IPS-18c (cell line): ENCODE measurements around the gene RTN4IP1.
"Not testable (repeated sequence)": the region's sequence is repeated elsewhere in the genome, so short reads cannot be mapped to it uniquely, and the experiment has no call there.

Experiments used
- H3K4me3 ChIP-seq: 2 replicates; pipeline ENCODE4 v1.7.0; 2013; ENCODE audit warnings: low read depth, mild to moderate bottlenecking, low read length, moderate library complexity; ENCODE audit not compliant: insufficient read depth
- H3K9me3 ChIP-seq: one replicate; pipeline ENCODE4 v1.6.1; 2013; ENCODE audit warnings: mild to moderate bottlenecking, low read length, moderate library complexity; ENCODE audit not compliant: control insufficient read depth, insufficient read depth

The RTN4IP1 gene

DNA sequence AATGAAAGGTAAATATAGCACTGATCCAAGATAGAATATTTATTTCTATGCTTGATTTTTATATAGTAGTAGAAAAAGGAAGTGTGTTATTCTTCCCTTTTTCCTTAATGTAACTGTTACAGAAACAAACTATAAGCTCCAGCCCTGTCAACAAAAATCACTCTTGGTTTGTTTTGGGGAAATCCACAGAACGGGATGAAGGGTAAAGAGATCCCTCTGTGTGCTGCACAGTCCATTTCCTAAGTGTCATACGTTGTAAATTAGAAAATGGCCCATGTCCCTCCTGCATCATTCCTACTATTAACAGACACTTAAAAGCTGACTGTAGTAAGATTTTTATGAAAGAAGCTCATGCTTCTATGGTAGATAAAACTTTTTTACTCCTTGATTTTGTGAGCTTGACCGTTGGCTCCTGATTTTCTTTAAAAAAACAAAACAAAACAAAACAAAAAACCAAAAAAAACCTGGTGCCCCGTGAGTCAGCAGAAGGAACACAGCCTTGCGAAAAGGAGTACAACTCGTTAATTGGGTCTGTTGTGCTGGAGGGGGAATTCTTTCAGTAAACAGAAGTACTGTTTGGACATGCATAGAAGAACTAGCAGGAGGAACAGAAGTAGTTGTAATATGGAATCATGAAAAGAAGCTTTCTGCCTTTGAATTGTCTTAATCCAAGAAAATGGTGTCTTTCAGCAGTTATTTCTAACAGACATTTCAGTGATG, 67.5 kb downstream of the RTN4IP1 start:
- no peaks in the 10 kb centered on the region for H3K9me3 ChIP-seq
- no peak overlapping the region for H3K4me3 ChIP-seq

DNA sequence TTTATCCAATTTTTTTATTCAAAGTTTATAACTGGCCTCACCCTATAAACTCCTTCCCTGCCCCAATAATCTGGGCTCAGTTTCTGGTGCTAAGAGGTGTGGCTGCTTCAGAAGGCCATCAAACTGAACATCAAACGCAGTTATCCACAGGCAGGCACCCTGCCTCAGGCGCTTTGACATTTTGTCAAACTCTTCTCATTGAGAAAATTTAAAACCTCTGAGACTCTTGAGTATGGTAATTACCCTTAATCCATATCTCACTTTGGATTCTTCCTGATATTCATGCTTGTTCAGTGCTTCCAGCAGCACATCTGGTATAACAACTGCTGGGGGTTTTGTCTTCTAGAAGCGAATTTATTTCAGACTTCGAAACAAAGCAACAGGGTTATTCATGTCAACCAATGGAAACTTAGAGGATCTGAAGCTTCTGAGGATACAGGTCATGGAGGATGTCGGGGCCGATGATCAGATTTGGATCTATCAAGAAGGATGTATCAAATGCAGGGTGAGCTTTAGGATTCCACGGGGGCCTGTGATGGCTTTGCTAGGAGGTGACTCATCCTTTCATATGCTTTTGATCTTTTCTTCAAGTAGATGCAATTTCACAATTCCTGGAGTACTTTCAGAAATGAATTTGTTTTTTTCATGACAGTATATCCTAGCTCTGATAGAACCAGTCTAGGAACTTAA, 68.2 kb downstream of the RTN4IP1 start:
- no peak overlapping the region for H3K4me3 ChIP-seq
- H3K9me3 ChIP-seq, result no peaks in the 10 kb centered on the region

DNA sequence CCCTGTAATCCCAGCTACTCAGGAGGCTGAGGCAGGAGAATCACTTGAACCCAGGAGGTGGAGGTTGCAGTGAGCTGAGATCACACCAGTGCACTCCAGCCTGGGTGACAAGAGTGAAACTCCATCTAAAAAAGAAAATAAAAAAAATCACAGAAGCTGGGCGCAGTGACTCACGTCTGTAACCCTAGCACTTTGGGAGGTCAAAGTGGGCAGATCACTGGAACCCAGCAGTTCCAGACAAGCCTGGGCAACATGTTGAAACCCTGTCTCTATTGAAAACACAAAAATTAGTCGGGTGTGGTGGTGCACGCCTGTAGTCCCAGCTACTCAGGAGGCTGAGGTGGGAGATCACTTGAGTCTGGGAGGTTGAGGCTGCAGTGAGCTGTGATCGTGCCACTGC, 69.6 kb downstream of the RTN4IP1 start:
- not testable (repeated sequence) for H3K9me3 ChIP-seq, H3K4me3 ChIP-seq

DNA sequence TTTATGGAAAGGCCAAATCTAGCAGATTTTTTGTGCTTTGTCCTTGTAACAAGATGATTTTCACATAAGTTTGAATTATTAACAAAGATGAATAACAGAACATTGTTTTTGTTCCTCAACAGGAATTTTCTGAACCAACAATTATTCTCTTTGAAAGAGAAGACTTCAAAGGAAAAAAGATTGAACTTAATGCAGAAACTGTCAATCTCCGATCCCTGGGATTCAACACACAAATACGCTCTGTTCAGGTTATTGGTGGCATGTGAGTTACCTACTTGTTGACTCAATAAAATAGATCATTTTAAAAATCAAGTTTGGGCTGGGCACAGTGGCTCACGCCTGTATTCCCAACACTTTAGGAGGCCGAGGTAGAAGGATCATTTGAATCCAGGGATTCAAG, 70.9 kb downstream of the RTN4IP1 start:
- Histone ChIP-seq H3K4me3 (no peak overlapping the region), H3K9me3 (no peaks in the 10 kb centered on the region)

DNA sequence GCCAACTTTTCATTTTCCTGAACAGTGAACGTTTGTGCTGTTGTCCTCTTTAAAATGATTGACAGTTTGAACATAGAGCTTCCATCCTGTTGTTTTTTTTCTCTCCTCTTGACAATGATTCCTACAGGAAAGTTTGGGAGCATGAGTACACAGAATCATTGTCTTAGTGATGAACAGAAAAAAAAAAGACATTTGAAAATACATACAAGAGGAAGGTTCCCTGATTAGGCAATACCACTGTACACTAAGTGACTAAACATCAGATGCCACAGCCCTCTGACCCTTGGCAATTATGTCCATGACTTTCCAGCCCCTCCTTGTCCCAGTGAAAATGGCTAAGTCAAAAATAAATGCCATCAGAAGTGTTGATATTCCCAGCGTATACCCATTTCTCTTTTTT, 71.5 kb downstream of the RTN4IP1 start:
- Histone ChIP-seq H3K9me3 (no peaks in the 10 kb centered on the region), H3K4me3 (no peak overlapping the region)

DNA sequence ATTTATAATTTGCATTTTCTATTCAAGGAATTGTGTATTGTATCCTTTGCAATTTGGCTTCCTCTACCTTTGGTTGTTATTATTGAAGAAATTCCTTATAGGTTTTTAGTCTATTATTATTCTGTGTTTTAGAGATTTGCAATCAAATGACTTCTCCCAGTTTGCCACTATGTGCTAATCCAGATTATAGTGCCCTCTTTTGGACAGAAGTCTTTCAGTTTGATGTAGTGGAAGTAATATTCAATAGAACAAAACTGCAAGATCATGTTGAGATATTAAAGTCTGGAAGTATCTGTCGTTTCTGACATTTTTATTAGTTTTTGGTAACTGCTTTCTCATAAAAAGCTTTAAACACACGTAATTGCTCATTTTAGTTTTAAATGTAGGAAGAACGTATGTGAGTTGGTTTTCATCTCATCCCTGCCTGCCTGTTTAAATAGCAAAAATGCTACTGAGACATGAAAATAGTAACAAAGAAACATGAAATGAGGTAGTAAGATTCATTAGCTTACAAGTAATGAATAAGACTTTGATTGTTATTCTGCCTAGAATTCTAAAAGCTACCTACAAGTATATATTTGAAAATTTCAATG, 72.8 kb downstream of the RTN4IP1 start:
- Histone ChIP-seq H3K9me3 (no peaks in the 10 kb centered on the region), H3K4me3 (no peak overlapping the region)

DNA sequence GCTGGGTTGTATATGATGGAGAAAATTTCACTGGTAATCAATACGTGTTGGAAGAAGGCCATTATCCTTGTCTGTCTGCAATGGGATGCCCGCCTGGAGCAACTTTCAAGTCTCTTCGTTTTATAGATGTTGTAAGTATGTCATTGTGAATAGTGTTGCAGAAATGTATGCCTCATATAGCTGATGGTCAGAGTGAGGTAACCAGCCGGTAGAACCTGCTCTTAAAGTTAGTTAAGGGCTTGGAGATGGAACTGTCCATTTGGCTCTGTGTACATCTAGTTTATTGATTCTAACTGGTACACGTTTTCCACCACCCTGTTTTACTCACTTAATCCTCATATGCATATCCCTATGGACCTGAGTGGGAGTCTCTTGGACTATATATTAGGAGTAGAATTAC, 73.5 kb downstream of the RTN4IP1 start:
- no peaks in the 10 kb centered on the region for H3K9me3 ChIP-seq

DNA sequence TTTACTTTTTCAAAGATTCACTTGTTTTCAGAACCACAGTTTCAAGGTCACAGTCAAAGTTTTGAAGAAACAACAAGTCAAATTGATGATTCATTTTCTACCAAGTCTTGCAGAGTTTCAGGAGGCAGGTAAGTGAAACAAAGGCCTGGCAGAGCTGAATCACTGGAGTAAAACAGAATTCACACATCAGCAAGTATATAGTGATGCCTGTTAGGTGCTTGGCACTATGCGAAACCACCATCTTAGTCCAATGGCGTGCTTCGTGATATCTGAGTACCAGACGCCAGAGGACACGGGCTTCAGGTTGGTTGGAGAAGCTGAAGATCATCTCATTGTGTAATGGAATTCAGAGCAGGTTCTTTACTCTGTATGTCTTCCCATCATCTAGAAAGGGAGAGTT, 75.9 kb downstream of the RTN4IP1 start:
- Histone ChIP-seq H3K9me3 (no peaks in the 10 kb centered on the region), H3K4me3 (no peak overlapping the region)

More for the DNA sequence above, 73.5 kb downstream of the RTN4IP1 start:
- no peak overlapping the region for H3K4me3 ChIP-seq

DNA sequence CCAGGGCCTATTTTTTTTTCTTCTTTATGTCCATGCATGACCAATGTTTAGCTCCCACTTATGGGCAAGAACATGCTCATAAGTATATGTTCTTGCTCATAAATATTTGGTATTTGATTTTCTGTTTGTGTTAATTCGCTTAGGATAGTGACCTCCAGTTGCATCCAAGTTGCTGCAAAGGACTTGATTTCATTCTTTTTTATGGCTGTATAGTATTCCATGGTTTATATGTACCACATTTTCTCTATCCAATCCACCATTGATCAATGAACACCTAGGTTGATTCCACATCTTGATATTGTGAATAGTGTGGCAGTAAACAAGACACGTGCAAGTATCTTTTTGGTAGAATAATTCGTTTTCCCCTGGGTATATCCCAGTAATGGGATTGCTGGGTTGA, 78.1 kb downstream of the RTN4IP1 start:
- Histone ChIP-seq H3K4me3 (no peak overlapping the region), H3K9me3 (no peaks in the 10 kb centered on the region)

DNA sequence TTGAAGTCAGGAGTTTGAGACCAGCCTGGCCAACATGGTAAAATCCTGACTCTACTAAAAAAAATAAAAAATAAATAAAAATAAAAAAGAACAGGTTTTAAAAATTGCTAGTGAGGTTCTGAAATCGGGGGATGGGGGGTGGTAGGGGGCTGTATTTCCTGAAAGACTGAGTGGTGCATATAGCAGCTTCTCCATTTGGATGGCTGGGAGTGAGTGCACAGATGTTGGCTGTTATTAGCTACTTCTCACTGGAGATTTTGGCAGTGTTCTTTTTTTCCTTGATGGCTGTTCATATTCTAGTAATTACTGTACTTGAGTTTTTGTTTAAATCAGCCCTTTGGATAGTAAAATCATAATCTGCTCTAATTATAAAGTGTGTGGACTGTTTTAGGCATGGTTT, 79.8 kb downstream of the RTN4IP1 start:
- Histone ChIP-seq H3K9me3 (no peaks in the 10 kb centered on the region), H3K4me3 (no peak overlapping the region)

DNA sequence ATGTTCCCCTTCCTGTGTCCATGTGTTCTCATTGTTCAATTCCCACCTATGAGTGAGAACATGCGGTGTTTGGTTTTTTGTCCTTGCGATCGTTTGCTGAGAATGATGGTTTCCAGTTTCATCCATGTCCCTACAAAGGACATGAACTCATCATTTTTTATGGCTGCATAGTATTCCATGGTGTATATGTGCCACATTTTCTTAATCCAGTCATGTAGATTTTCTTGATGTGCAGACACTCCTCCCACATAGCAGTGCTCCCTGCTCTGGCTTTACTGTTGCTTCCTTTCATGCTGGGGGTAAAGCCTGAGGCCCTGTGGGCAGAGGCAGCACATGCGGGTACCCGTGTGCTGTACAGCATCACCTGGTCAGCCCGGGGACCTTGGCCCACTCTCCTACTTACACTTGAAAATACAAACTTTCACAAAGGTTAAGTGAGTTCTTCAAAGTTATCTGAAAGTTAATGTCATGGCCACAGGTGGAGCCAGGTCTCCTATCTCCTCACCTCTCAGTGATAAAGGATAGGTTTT, 80.3 kb downstream of the RTN4IP1 start:
- not testable (repeated sequence) for H3K4me3 ChIP-seq, H3K9me3 ChIP-seq

DNA sequence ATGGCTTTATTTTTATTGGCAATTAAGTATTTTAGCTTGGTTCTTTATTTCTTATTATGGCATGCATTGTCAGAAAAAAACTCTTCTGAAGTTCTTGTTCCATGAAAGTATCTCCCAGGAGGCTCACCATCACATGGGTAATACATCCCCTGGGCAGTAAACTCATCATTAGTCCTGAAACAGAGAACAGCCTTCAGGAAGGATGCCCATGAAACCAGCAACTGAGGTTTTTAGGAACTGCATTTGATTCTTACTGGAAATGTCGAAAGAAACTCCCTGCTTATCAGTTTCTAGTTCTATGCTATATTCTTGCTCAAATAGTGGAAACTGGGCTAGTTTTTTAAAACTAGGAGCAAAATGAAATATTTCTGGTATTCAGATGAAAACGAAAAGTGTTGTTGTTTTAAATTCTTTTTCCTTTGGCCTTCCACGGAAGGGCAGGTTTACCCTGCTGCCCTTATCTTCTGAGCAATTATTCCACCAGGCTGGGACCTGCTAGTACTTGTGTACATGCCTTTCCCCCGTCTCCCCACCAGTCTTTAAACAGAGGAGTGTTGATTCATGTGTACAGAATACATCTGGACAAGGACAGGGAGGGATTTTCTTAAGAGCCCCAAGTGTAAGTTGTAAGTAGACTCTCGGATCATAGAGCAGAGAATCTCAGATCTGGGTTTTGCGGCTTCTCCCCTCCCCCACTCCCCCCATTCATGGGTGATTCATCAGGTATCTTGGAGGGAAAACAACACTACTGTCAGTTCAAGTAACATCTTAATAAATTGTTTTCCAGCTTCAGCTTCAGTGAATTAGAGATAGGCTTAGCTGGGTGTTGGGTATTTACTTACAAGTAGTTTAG, 81.5 kb downstream of the RTN4IP1 start:
- H3K4me3 ChIP-seq, result no peak overlapping the region
- H3K9me3 ChIP-seq, result no peaks in the 10 kb centered on the region

DNA sequence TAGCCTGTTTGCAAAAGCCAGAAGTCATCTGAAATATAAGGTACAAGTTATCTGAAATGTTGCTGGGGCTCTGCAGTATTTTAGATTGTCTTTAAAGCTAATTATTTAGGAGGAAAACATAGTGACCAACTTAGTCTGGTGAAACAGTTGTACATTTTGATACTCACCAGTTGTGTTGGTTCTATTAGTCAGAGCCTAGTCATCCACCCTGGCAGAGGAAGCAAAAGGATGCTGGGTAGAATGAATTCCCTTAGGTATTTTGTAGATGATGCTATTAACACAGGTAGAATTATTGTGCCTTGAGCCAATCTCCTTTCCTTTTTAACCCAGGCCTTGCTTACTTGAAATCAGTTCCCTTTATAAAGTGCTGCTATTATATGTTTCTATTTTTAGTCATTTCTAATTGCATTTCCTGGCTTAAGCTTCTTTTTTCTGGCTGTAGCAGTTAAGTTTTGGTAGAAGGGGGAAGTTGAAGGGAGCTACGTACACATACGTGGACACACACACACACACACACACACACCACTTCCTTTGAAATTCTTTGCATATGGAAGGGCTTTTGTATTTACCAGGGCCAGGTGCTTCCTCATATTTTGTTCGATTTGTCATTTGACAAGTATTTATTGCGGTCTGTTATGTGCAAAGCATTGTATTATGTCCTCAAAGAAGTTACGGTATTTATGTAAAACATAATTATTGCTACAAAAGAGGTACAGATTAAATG, 82.4 kb downstream of the RTN4IP1 start:
- no peaks in the 10 kb centered on the region for H3K9me3 ChIP-seq
- no peak overlapping the region for H3K4me3 ChIP-seq

DNA sequence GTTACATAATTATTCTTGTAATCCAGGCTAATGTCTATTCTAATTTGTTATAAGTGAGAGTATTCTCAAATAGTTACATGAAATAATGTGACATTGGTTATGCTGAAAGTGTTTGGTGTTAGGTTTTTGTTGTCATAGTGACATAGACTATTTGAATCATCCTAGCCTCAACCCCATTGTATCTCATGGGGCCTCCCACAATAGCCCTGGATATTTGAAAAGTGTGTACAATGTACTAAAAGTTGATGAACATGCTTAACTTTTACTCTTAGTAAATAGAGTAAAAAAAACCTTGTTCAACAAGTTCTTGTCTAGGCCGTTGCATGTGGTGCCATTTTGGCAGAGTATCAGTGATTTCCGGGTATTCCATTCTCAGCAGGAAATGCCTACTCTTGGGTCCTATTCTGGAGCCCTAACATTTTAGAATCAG, 83.0 kb downstream of the RTN4IP1 start:
- Histone ChIP-seq H3K9me3 (no peaks in the 10 kb centered on the region), H3K4me3 (no peak overlapping the region)

DNA sequence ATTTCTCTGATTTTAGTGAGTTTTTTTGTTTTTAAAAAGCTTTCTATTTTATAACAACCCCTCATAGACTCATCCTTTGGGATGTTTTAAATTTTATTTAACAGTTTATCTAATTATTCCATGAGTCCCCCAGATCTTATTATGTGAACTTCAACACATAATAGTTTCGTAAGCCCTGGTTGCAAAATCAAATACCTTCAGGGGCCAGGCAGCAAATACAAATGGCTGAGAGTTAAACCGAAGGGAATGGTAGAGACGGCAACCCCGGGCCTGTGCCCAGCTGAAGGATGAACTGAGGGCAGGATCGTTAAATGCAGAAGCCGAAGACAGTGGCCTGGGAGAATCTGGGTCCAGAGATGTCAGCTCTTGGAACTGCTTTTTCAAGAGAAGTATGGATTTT, 88.4 kb downstream of the RTN4IP1 start:
- H3K4me3 ChIP-seq, result no peak overlapping the region
- H3K9me3 ChIP-seq, result no peaks in the 10 kb centered on the region

DNA sequence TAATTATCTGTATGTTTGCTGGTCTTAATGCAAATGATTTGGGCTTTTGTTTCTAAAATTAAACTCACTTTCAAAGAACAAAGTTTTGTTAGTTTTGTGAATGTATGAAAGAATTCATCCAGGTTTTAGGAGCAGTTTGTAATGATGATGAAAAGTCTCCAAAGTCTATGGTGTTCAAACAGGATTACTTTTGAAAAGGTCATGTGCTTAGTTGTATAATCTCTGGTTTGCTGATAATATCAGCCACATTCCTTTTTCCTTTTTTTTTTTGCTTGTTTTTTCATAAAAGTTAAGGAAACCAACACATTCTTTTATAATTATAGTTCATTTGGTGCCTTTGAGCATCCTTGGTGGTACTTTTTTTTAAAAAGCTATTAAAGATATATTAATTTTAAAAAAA, 88.9 kb downstream of the RTN4IP1 start:
- H3K9me3 ChIP-seq, result no peaks in the 10 kb centered on the region
- no peak overlapping the region for H3K4me3 ChIP-seq

DNA sequence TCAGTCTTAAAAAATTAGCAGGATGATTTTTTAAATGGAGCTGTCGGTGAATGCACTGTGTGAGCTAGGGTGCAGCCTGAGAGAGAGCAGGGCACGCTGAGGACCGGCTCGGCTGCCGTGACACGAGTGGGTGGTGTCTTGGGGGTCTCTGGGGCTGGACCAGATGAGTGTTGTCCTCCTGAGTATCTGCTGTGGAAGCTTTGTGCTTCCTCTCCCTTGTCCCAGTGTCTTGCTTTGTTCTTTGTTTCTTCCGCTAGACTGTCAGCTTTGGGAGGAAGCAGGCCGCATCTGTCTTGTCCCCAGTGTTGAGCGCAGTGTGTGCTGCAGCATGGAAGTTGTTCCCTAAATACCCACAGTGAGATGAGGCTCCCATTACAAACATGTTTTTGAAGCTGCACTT, 89.4 kb downstream of the RTN4IP1 start:
- H3K4me3 ChIP-seq, result no peak overlapping the region
- no peaks in the 10 kb centered on the region for H3K9me3 ChIP-seq
